Measurements from ENCODE around the gene CEMIP. TPM values are rescaled to one million over a fixed set of nuclear protein-coding genes. Genes with fewer than 3 reads are reported as not detected.

The CEMIP gene
- total and polyA plus RNA-seq, 11 donors: 0.04 to 9.6 (median 0.19) TPM

DNA sequence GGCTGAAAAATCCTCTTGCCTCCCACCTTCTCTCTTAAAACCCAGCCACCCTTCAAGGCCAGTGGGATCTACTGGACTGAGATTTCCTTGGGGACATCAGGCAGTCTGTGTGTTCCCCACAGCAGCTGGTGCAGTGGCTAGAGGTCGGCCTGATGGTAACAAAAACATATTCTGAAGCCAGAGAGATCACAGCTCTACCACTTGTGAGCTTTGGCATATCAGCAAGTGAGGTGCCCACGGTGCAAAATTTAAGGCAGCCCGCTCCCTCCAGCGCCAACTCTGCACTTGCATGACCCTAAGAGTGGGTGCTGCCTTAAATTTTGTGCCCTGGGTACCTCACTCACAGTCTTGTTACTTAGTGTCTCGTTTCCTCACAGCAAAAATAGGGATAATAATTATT lies 113.2 kb downstream of the CEMIP start:
- WGBS, 4 donors: 86 to 97% (median 89%) methylated on average over 5 of the region's 5 CpGs
- peaks cover 0 to 13% (median 3%) of the 10 kb centered on the region in 12 donors for H3K9me3 ChIP-seq
- intact Hi-C loops (cut with DNase I): loop anchor here in 1 of 10 donors (10.0 kb wide), 1 partner anchor 52 kb away; no protein-coding TSS in a partner anchor
- no peak for DNase-seq
- no peaks in the 10 kb centered on the region for H3K27me3 ChIP-seq
- H3K4me1 ChIP-seq: peaks cover 0 to 16% (median 0%) of the 10 kb centered on the region in 12 donors
- H3K27ac ChIP-seq: no peak overlapping the region
- H3K4me3 ChIP-seq: no peak overlapping the region
- H3K36me3 ChIP-seq: peaks cover 0 to 6% (median 0%) of the 10 kb centered on the region in 9 donors
- ATAC-seq: no peak
- no peak for TF ChIP-seq POLR2A (IDR thresholded peaks at IDR 0.05)
- TF ChIP-seq, protein P1, sequence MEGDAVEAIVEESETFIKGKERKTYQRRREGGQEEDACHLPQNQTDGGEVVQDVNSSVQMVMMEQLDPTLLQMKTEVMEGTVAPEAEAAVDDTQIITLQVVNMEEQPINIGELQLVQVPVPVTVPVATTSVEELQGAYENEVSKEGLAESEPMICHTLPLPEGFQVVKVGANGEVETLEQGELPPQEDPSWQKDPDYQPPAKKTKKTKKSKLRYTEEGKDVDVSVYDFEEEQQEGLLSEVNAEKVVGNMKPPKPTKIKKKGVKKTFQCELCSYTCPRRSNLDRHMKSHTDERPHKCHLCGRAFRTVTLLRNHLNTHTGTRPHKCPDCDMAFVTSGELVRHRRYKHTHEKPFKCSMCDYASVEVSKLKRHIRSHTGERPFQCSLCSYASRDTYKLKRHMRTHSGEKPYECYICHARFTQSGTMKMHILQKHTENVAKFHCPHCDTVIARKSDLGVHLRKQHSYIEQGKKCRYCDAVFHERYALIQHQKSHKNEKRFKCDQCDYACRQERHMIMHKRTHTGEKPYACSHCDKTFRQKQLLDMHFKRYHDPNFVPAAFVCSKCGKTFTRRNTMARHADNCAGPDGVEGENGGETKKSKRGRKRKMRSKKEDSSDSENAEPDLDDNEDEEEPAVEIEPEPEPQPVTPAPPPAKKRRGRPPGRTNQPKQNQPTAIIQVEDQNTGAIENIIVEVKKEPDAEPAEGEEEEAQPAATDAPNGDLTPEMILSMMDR (IDR thresholded peaks at IDR 0.05): no peak

DNA sequence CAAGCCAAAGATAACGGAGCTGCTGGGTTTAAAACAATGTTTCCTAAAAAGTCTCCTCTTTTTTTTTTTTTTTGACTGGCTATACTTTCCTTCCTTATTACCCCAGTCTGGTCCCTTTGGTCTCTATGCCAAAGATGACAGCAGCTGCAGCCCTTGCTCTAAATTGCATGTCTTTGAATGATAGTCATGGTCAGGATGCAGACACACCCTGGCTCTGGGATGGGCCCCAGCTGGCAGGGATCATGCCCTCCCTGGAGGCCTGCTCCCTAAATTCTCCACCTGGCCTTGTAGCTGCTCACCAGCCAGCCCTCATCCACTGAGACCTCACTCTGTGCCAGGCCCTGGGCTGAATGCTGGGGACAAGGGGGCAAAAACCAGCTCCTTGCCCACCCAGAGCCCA lies 114.6 kb downstream of the CEMIP start:
- H3K36me3 ChIP-seq: peaks cover 0 to 6% (median 0%) of the 10 kb centered on the region in 9 donors
- WGBS, 4 donors: 46 to 68% (median 62%) methylated on average over 1 of the region's 1 CpG
- peaks cover 0 to 16% (median 0%) of the 10 kb centered on the region in 12 donors for H3K4me1 ChIP-seq
- intact Hi-C loops (cut with DNase I): loop anchor here in 1 of 10 donors (10.0 kb wide), 1 partner anchor 51 kb away; no protein-coding TSS in a partner anchor
- no peaks in the 10 kb centered on the region for H3K27me3 ChIP-seq
- no peak overlapping the region for H3K27ac ChIP-seq
- peak in 3 of 5 donors; percentile 39 to 68 (median 51) for DNase-seq
- TF ChIP-seq POLR2A (IDR thresholded peaks at IDR 0.05): no peak
- TF ChIP-seq, protein P1 (IDR thresholded peaks at IDR 0.05): no peak
- peak in 3 of 4 donors; percentile 37 to 67 (median 56) for ATAC-seq
- peaks cover 0 to 13% (median 3%) of the 10 kb centered on the region in 12 donors for H3K9me3 ChIP-seq
- H3K4me3 ChIP-seq: no peak overlapping the region

DNA sequence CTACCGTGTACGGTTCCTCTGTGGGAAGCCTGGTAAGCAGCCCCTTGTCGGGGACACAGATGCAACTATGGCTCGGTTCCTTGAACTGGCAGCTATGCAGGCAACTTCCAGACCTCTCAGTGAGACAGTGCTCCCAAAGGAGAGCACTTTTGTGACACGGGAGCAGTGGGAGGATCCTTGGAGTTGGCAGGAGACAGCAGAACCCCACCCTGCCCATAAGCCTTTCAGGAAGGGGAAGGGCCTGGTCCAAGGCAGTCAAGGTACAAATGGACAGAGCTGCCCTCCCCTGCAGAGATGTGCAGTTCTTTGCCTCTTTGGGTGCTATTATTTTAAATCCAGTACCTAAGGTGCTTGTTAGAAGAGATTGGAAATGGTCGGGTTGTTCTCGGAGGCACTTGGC lies 115.9 kb downstream of the CEMIP start:
- no peaks in the 10 kb centered on the region for H3K27me3 ChIP-seq
- H3K36me3 ChIP-seq: peaks cover 0 to 6% (median 0%) of the 10 kb centered on the region in 9 donors
- WGBS, 4 donors: 66 to 79% (median 72%) methylated on average over 7 of the region's 7 CpGs
- peak in 3 of 4 donors; percentile 45 to 63 (median 49) for ATAC-seq
- peaks cover 0 to 13% (median 3%) of the 10 kb centered on the region in 12 donors for H3K9me3 ChIP-seq
- peaks cover 0 to 16% (median 0%) of the 10 kb centered on the region in 12 donors for H3K4me1 ChIP-seq
- H3K27ac ChIP-seq: no peak overlapping the region
- peak in 1 of 5 donors; percentile 38 for DNase-seq
- H3K4me3 ChIP-seq: no peak overlapping the region
- no peak for TF ChIP-seq POLR2A (IDR thresholded peaks at IDR 0.05)
- TF ChIP-seq, protein P1 (IDR thresholded peaks at IDR 0.05): no peak
- intact Hi-C loops (cut with DNase I): loop anchor here in 1 of 10 donors (10.0 kb wide), 1 partner anchor 50 kb away; no protein-coding TSS in a partner anchor

DNA sequence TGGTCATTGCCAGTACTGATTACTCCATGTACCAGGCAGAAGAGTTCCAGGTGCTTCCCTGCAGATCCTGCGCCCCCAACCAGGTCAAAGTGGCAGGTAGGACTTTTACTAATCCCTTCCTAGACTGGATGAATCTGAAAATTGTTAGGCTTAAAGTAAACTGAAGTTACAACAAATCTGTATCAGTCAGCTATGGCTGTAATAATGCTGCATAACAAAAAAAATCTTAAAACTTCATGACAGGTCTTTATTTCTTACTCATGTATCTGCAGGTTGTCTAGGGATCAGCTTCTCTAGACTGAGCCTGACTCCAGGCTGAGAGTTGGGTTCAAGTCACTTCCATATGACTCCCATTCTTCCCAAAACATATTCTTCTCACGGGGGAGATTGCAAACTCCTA lies 116.8 kb downstream of the CEMIP start:
- TF ChIP-seq, protein P1 (IDR thresholded peaks at IDR 0.05): no peak
- TF ChIP-seq POLR2A (IDR thresholded peaks at IDR 0.05): no peak
- no peak overlapping the region for H3K27ac ChIP-seq
- peaks cover 0 to 13% (median 3%) of the 10 kb centered on the region in 12 donors for H3K9me3 ChIP-seq
- intact Hi-C loops (cut with DNase I): loop anchor here in 1 of 10 donors (10.0 kb wide), 1 partner anchor 49 kb away; no protein-coding TSS in a partner anchor
- H3K36me3 ChIP-seq: peaks cover 0 to 6% (median 0%) of the 10 kb centered on the region in 9 donors
- H3K27me3 ChIP-seq: no peaks in the 10 kb centered on the region
- peaks cover 0 to 16% (median 0%) of the 10 kb centered on the region in 12 donors for H3K4me1 ChIP-seq
- DNase-seq (no peak), ATAC-seq (no peak)
- H3K4me3 ChIP-seq: no peak overlapping the region
- 96 to 100% (median 98%) methylated on average over 2 of the region's 2 CpGs for WGBS, 4 donors
